ENCODE results near the gene ZWINT.

ZWINT gene

GRCh38 chr10:56348101-56348500 is 13.0 kb downstream of the ZWINT start:
- WGBS, 2 donors (ENCODE audit: extremely low coverage in 2 of 2, insufficient read length in 2 of 2, insufficient replicate concordance in 1 of 2) = no CpG with 5 or more reads among the region's 3 CpGs
- Histone ChIP-seq H2BK5ac (ENCODE audit: low read length) (no peak overlapping the region), H3K27ac (replicated peaks; ENCODE audit: low read length) (no peak overlapping the region), H3K18ac (ENCODE audit: low read length) (no peak overlapping the region), H3K9me3 (replicated peaks in 1 of 2; ENCODE audit: control insufficient read depth in 2 of 2, insufficient read depth in 1 of 2, low read depth in 1 of 2, low read length in 2 of 2) (no peaks in the 10 kb centered on the region), H2BK12ac (ENCODE audit: low read length) (no peak overlapping the region), H2BK15ac (ENCODE audit: low read length) (no peak overlapping the region), H2AK5ac (ENCODE audit: low read depth, low read length) (no peak overlapping the region), H3K79me1 (ENCODE audit: low read depth, low read length) (no peaks in the 10 kb centered on the region), H2AFZ (ENCODE audit: low read length) (no peak overlapping the region), H3K4me1 (ENCODE audit: control insufficient read depth in 2 of 2, insufficient read depth in 1 of 2, low read depth in 1 of 2, low read length in 2 of 2) (no peaks in the 10 kb centered on the region), H3K9ac (ENCODE audit: low read depth, low read length, poor library complexity) (no peak overlapping the region), H3K4ac (ENCODE audit: low read length) (no peak overlapping the region), H3K27me3 (ENCODE audit: control insufficient read depth in 3 of 3, insufficient read depth in 3 of 3, low read depth in 1 of 3, low read length in 3 of 3) (no peaks in the 10 kb centered on the region), H3K14ac (ENCODE audit: low read length) (no peak overlapping the region), H3K23ac (ENCODE audit: low read depth, low read length, poor library complexity) (no peak overlapping the region), H4K91ac (ENCODE audit: low read depth, low read length, poor library complexity) (no peak overlapping the region), H3K36me3 (replicated peaks in 1 of 2; ENCODE audit: control insufficient read depth in 2 of 2, insufficient read depth in 2 of 2, low read length in 2 of 2) (peaks cover 0 to 12% of the 10 kb centered on the region in 2 donors), H2BK120ac (ENCODE audit: low read depth, low read length) (no peak overlapping the region), H3K4me3 (ENCODE audit: low read length in 2 of 2) (no peak overlapping the region), H3K4me2 (ENCODE audit: insufficient read depth, low read length, poor library complexity, severe bottlenecking) (no peak overlapping the region), H4K8ac (ENCODE audit: low read depth, low read length) (no peak overlapping the region)
- DNase-seq (ENCODE audit: low spot score) = no peak

- no peak overlapping the region for H4K8ac ChIP-seq (ENCODE audit: low read depth, low read length)
- no peak for DNase-seq (ENCODE audit: low spot score)
- H3K79me1 ChIP-seq (ENCODE audit: low read depth, low read length) = no peaks in the 10 kb centered on the region
- H3K18ac ChIP-seq (ENCODE audit: low read length) = no peak overlapping the region
- H2AFZ ChIP-seq (ENCODE audit: low read length) = no peak overlapping the region
- no peak overlapping the region for H2BK5ac ChIP-seq (ENCODE audit: low read length)
- H2BK12ac ChIP-seq (ENCODE audit: low read length) = no peak overlapping the region
- H2AK5ac ChIP-seq (ENCODE audit: low read depth, low read length) = no peak overlapping the region
- no peak overlapping the region for H4K91ac ChIP-seq (ENCODE audit: low read depth, low read length, poor library complexity)
- H3K4ac ChIP-seq (ENCODE audit: low read length) = no peak overlapping the region
- H2BK15ac ChIP-seq (ENCODE audit: low read length) = no peak overlapping the region
- no peak overlapping the region for H3K4me2 ChIP-seq (ENCODE audit: insufficient read depth, low read length, poor library complexity, severe bottlenecking)
- H3K27me3 ChIP-seq (ENCODE audit: control insufficient read depth in 3 of 3, insufficient read depth in 3 of 3, low read depth in 1 of 3, low read length in 3 of 3) = no peaks in the 10 kb centered on the region
- H3K27ac ChIP-seq (replicated peaks; ENCODE audit: low read length) = no peak overlapping the region
- no peaks in the 10 kb centered on the region for H3K4me1 ChIP-seq (ENCODE audit: control insufficient read depth in 2 of 2, insufficient read depth in 1 of 2, low read depth in 1 of 2, low read length in 2 of 2)
- H3K36me3 ChIP-seq (replicated peaks in 1 of 2; ENCODE audit: control insufficient read depth in 2 of 2, insufficient read depth in 2 of 2, low read length in 2 of 2) = peaks cover 0 to under 1% of the 10 kb centered on the region in 2 donors
- H3K9ac ChIP-seq (ENCODE audit: low read depth, low read length, poor library complexity) = no peak overlapping the region
- H3K9me3 ChIP-seq (replicated peaks in 1 of 2; ENCODE audit: control insufficient read depth in 2 of 2, insufficient read depth in 1 of 2, low read depth in 1 of 2, low read length in 2 of 2) = no peaks in the 10 kb centered on the region
- H3K14ac ChIP-seq (ENCODE audit: low read length) = no peak overlapping the region
- H2BK120ac ChIP-seq (ENCODE audit: low read depth, low read length) = no peak overlapping the region
- no peak overlapping the region for H3K4me3 ChIP-seq (ENCODE audit: low read length in 2 of 2)
- H3K23ac ChIP-seq (ENCODE audit: low read depth, low read length, poor library complexity) = no peak overlapping the region
Measured at GRCh38 chr10:56346845-56347415, 14.1 kb downstream of the ZWINT start.

- Histone ChIP-seq H2BK5ac (ENCODE audit: low read length) (no peak overlapping the region), H2BK120ac (ENCODE audit: low read depth, low read length) (no peak overlapping the region), H3K79me1 (ENCODE audit: low read depth, low read length) (no peaks in the 10 kb centered on the region), H2AFZ (ENCODE audit: low read length) (no peak overlapping the region), H4K91ac (ENCODE audit: low read depth, low read length, poor library complexity) (no peak overlapping the region), H3K27ac (replicated peaks; ENCODE audit: low read length) (no peak overlapping the region), H4K8ac (ENCODE audit: low read depth, low read length) (no peak overlapping the region), H3K4me2 (ENCODE audit: insufficient read depth, low read length, poor library complexity, severe bottlenecking) (no peak overlapping the region), H2BK12ac (ENCODE audit: low read length) (no peak overlapping the region), H3K27me3 (ENCODE audit: control insufficient read depth in 3 of 3, insufficient read depth in 3 of 3, low read depth in 1 of 3, low read length in 3 of 3) (no peaks in the 10 kb centered on the region), H2AK5ac (ENCODE audit: low read depth, low read length) (no peak overlapping the region), H3K9ac (ENCODE audit: low read depth, low read length, poor library complexity) (no peak overlapping the region), H3K4ac (ENCODE audit: low read length) (no peak overlapping the region), H3K4me1 (ENCODE audit: control insufficient read depth in 2 of 2, insufficient read depth in 1 of 2, low read depth in 1 of 2, low read length in 2 of 2) (no peaks in the 10 kb centered on the region), H3K4me3 (ENCODE audit: low read length in 2 of 2) (no peak overlapping the region), H3K18ac (ENCODE audit: low read length) (no peak overlapping the region), H3K23ac (ENCODE audit: low read depth, low read length, poor library complexity) (no peak overlapping the region), H3K14ac (ENCODE audit: low read length) (no peak overlapping the region), H3K36me3 (replicated peaks in 1 of 2; ENCODE audit: control insufficient read depth in 2 of 2, insufficient read depth in 2 of 2, low read length in 2 of 2) (no peaks in the 10 kb centered on the region), H2BK15ac (ENCODE audit: low read length) (no peak overlapping the region), H3K9me3 (replicated peaks in 1 of 2; ENCODE audit: control insufficient read depth in 2 of 2, insufficient read depth in 1 of 2, low read depth in 1 of 2, low read length in 2 of 2) (no peaks in the 10 kb centered on the region)
- WGBS, 2 donors (ENCODE audit: extremely low coverage in 2 of 2, insufficient read length in 2 of 2, insufficient replicate concordance in 1 of 2) = no CpG with 5 or more reads among the region's 1 CpG
- no peak for DNase-seq (ENCODE audit: low spot score)
Measured at GRCh38 chr10:56341612-56342011, 19.4 kb downstream of the ZWINT start.

GRCh38 chr10:56329961-56330360 is 31.1 kb downstream of the ZWINT start:
- no peaks in the 10 kb centered on the region for H3K9me3 ChIP-seq (replicated peaks in 1 of 2; ENCODE audit: control insufficient read depth in 2 of 2, insufficient read depth in 1 of 2, low read depth in 1 of 2, low read length in 2 of 2)
- no peak overlapping the region for H2BK12ac ChIP-seq (ENCODE audit: low read length)
- no peak overlapping the region for H4K91ac ChIP-seq (ENCODE audit: low read depth, low read length, poor library complexity)
- no peak overlapping the region for H2BK5ac ChIP-seq (ENCODE audit: low read length)
- H3K4me3 ChIP-seq (ENCODE audit: low read length in 2 of 2) = no peak overlapping the region
- no CpG with 5 or more reads among the region's 2 CpGs for WGBS, 2 donors (ENCODE audit: extremely low coverage in 2 of 2, insufficient read length in 2 of 2, insufficient replicate concordance in 1 of 2)
- no peak overlapping the region for H3K14ac ChIP-seq (ENCODE audit: low read length)
- H2BK15ac ChIP-seq (ENCODE audit: low read length) = no peak overlapping the region
- no peak overlapping the region for H3K9ac ChIP-seq (ENCODE audit: low read depth, low read length, poor library complexity)
- no peaks in the 10 kb centered on the region for H3K27me3 ChIP-seq (ENCODE audit: control insufficient read depth in 3 of 3, insufficient read depth in 3 of 3, low read depth in 1 of 3, low read length in 3 of 3)
- no peaks in the 10 kb centered on the region for H3K79me1 ChIP-seq (ENCODE audit: low read depth, low read length)
- H2AK5ac ChIP-seq (ENCODE audit: low read depth, low read length) = no peak overlapping the region
- no peak overlapping the region for H3K4me2 ChIP-seq (ENCODE audit: insufficient read depth, low read length, poor library complexity, severe bottlenecking)
- no peak overlapping the region for H4K8ac ChIP-seq (ENCODE audit: low read depth, low read length)
- no peak overlapping the region for H3K18ac ChIP-seq (ENCODE audit: low read length)
- no peak overlapping the region for H3K23ac ChIP-seq (ENCODE audit: low read depth, low read length, poor library complexity)
- no peak overlapping the region for H3K4ac ChIP-seq (ENCODE audit: low read length)
- no peak overlapping the region for H2BK120ac ChIP-seq (ENCODE audit: low read depth, low read length)
- H3K4me1 ChIP-seq (ENCODE audit: control insufficient read depth in 2 of 2, insufficient read depth in 1 of 2, low read depth in 1 of 2, low read length in 2 of 2) = no peaks in the 10 kb centered on the region
- no peak overlapping the region for H2AFZ ChIP-seq (ENCODE audit: low read length)
- H3K36me3 ChIP-seq (replicated peaks in 1 of 2; ENCODE audit: control insufficient read depth in 2 of 2, insufficient read depth in 2 of 2, low read length in 2 of 2) = no peaks in the 10 kb centered on the region
- no peak for DNase-seq (ENCODE audit: low spot score)
- no peak overlapping the region for H3K27ac ChIP-seq (replicated peaks; ENCODE audit: low read length)

All from neuronal stem cell (in vitro differentiated cells).